ENCODE results near the gene CPEB3. TPM values are rescaled to one million over a fixed set of nuclear protein-coding genes. Genes with fewer than 3 reads are reported as not detected.

CPEB3 gene
- total RNA-seq, 1 donor, result 0.99 TPM

DNA sequence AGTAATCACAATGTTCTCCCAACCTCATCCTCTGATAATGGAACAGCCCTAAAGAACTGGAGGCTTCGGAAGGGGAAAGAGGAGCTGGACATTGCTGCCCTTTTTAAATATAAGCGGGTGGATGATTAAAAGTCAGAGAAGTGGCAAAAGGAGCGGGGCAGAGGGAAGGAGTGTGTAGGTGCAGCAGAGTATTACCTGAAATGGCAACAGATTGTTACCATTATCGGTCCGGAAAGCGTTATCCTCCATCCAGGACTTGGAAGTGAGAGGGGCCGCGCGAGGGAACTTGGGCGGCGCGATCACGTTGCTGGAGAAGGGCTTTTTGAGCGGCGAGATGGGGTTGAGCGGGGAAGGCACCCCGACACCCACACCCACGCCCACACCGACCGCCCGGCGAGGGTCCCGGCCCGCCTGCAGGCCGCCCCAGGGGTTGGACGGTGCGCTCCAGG, 51.7 kb downstream of the CPEB3 start:
- TF ChIP-seq CTCF (IDR thresholded peaks at IDR 0.05; ENCODE audit: insufficient read depth, low read length), result no peak
- peak overlapping the region; percentile 84 for H3K4me3 ChIP-seq (ENCODE audit: low read depth, low read length)
- DNase-seq (ENCODE audit: low read depth), result no peak

DNA sequence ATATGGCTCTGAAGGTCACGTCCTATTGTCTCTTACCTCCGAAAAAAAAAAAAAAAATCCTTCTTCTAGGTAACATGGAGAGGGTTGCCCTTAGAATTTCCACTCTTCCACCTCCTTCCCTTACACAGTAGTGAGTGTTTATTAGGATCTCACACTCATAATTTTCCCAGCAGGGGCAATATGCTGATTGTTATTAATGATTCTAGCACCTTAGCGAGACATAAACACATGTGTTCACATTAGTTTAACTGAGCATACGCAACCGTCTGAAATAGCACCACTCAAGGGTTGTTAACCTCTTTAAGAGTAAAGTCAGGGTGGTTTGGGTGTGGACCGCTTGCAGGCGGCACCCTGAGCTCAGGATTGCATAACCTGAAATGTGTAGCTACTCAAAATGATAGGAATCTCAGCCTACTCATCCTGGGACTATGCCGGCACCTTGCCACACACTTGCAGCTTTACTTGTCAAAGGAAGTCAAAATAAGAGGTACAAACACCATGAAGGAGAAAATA, 52.2 kb downstream of the CPEB3 start:
- peak overlapping the region; percentile 84 for H3K4me3 ChIP-seq (ENCODE audit: low read depth, low read length)
- peak; percentile 87 for DNase-seq (ENCODE audit: low read depth)
- TF ChIP-seq CTCF (IDR thresholded peaks at IDR 0.05; ENCODE audit: insufficient read depth, low read length), result no peak

GRCh38 chr10:92238054-92238585, 52.8 kb downstream of the CPEB3 start:
- TF ChIP-seq CTCF (IDR thresholded peaks at IDR 0.05; ENCODE audit: insufficient read depth, low read length), result no peak
- H3K4me3 ChIP-seq (ENCODE audit: low read depth, low read length), result peak overlapping the region; percentile 84
- DNase-seq (ENCODE audit: low read depth), result no peak

DNA sequence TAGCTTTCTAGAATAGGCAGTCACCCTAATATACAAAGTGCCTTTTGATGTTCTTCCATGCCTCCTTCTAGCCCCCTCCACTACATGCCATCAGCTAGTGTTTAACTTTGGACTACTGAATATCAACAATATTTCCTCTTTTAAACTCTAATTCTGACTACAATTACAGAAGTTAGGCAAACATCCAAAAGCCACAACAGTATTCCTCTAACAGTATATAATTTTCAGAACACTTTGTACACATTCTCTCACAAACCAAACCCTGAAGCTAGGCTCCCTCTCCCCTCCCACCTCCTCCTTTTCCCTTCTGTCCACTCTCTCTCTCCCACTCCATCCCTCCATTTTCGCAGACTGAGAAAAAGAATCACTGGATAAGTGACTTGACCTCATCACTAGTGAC, 59.7 kb downstream of the CPEB3 start:
- no peak for DNase-seq (ENCODE audit: low read depth)
- TF ChIP-seq CTCF (IDR thresholded peaks at IDR 0.05; ENCODE audit: insufficient read depth, low read length), result no peak
- H3K4me3 ChIP-seq (ENCODE audit: low read depth, low read length), result no peak overlapping the region

GRCh38 chr10:92222603-92223262, 68.1 kb downstream of the CPEB3 start:
- peak; percentile 47 for DNase-seq (ENCODE audit: low read depth)
- no peak for TF ChIP-seq CTCF (IDR thresholded peaks at IDR 0.05; ENCODE audit: insufficient read depth, low read length)
- no peak overlapping the region for H3K4me3 ChIP-seq (ENCODE audit: low read depth, low read length)

DNA sequence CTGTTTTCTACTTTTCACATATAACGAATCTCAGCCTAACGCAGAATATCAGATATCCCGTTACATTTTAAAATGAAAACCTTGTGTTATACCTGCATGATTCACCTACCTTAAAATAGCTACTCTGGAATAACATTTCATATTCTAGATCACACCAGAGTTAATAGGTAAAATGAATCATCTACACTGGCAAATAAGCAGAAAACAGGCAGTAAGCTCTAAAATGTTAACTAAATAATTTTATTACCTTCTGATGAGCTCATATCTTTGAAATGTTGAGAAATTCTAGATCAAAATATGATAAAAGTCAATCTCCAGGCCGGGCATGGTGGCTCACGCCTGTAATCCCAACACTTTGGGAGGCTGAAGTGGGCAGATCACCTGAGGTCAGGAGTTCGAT, 71.3 kb downstream of the CPEB3 start:
- TF ChIP-seq CTCF (IDR thresholded peaks at IDR 0.05; ENCODE audit: insufficient read depth, low read length), result no peak
- DNase-seq (ENCODE audit: low read depth), result no peak
- no peak overlapping the region for H3K4me3 ChIP-seq (ENCODE audit: low read depth, low read length)
